ENCODE measurements around the gene KATNB1.

The KATNB1 gene

GRCh38 chr16:57735755-57736418, at the start of gene KATNB1:
Gene KATNB1, plus strand, starts transcription at chr16:57735770. Its CDS starts 1,474 bp downstream, at chr16:57737244.
- peak; percentile 37 for ATAC-seq
- TF ChIP-seq GLIS3 (CRISPR knock-in tag; IDR thresholded peaks at IDR 0.05) (no peak), CSDC2 (CRISPR knock-in tag; IDR thresholded peaks at IDR 0.05) (no peak), PPARA (CRISPR knock-in tag; IDR thresholded peaks at IDR 0.05; ENCODE audit: borderline replicate concordance) (no peak), PATZ1 (CRISPR knock-in tag; IDR thresholded peaks at IDR 0.05; ENCODE audit: borderline replicate concordance) (no peak), OSR1 (CRISPR knock-in tag; IDR thresholded peaks at IDR 0.05) (no peak), ZFP3 (CRISPR knock-in tag; IDR thresholded peaks at IDR 0.05) (no peak), SNAI2 (CRISPR knock-in tag; IDR thresholded peaks at IDR 0.05) (no peak), CSRNP3 (CRISPR knock-in tag; IDR thresholded peaks at IDR 0.05) (no peak), ZNF70 (CRISPR knock-in tag; IDR thresholded peaks at IDR 0.05) (no peak), ZC3H10 (CRISPR knock-in tag; IDR thresholded peaks at IDR 0.05) (no peak), ARNTL (CRISPR knock-in tag; IDR thresholded peaks at IDR 0.05; ENCODE audit: borderline replicate concordance, low read depth) (no peak), ZFP30 (CRISPR knock-in tag; IDR thresholded peaks at IDR 0.05) (no peak), ZNF565 (CRISPR knock-in tag; conservative IDR thresholded peaks at IDR 0.05; ENCODE audit: low read depth) (no peak), ISL1 (CRISPR knock-in tag; IDR thresholded peaks at IDR 0.05) (no peak), ZNF8 (CRISPR knock-in tag; IDR thresholded peaks at IDR 0.05) (no peak), ESRRG (CRISPR knock-in tag; IDR thresholded peaks at IDR 0.05) (no peak)

- no peak for ATAC-seq
- TF ChIP-seq ZNF565 (CRISPR knock-in tag; conservative IDR thresholded peaks at IDR 0.05; ENCODE audit: low read depth), result no peak
- TF ChIP-seq ZFP3 (CRISPR knock-in tag; IDR thresholded peaks at IDR 0.05), result no peak
- TF ChIP-seq CSRNP3 (CRISPR knock-in tag; IDR thresholded peaks at IDR 0.05), result no peak
- TF ChIP-seq ESRRG (CRISPR knock-in tag; IDR thresholded peaks at IDR 0.05), result no peak
- no peak for TF ChIP-seq ZFP30 (CRISPR knock-in tag; IDR thresholded peaks at IDR 0.05)
- no peak for TF ChIP-seq PPARA (CRISPR knock-in tag; IDR thresholded peaks at IDR 0.05; ENCODE audit: borderline replicate concordance)
- TF ChIP-seq ISL1 (CRISPR knock-in tag; IDR thresholded peaks at IDR 0.05), result no peak
- TF ChIP-seq BACH2 (CRISPR knock-in tag; IDR thresholded peaks at IDR 0.05; ENCODE audit: borderline replicate concordance), result no peak
- TF ChIP-seq CREB5 (CRISPR knock-in tag; IDR thresholded peaks at IDR 0.05; ENCODE audit: low read depth), result no peak
- no peak for TF ChIP-seq ZNF70 (CRISPR knock-in tag; IDR thresholded peaks at IDR 0.05)
- TF ChIP-seq ARNTL (CRISPR knock-in tag; IDR thresholded peaks at IDR 0.05; ENCODE audit: borderline replicate concordance, low read depth), result no peak
- no peak for TF ChIP-seq POU6F1 (CRISPR knock-in tag; IDR thresholded peaks at IDR 0.05; ENCODE audit: borderline replicate concordance, low read depth)
- no peak for TF ChIP-seq RARB (CRISPR knock-in tag; IDR thresholded peaks at IDR 0.05)
- no peak for TF ChIP-seq SNAI2 (CRISPR knock-in tag; IDR thresholded peaks at IDR 0.05)
- no peak for TF ChIP-seq OSR1 (CRISPR knock-in tag; IDR thresholded peaks at IDR 0.05)
- no peak for TF ChIP-seq TOX (CRISPR knock-in tag; IDR thresholded peaks at IDR 0.05; ENCODE audit: borderline replicate concordance)
- no peak for TF ChIP-seq TCF4 (CRISPR knock-in tag; IDR thresholded peaks at IDR 0.05; ENCODE audit: borderline replicate concordance)
- TF ChIP-seq CSDC2 (CRISPR knock-in tag; IDR thresholded peaks at IDR 0.05), result no peak
- TF ChIP-seq PATZ1 (CRISPR knock-in tag; IDR thresholded peaks at IDR 0.05; ENCODE audit: borderline replicate concordance), result no peak
Measured at GRCh38 chr16:57686577-57686976, 49.0 kb upstream of the KATNB1 start.
